ENCODE data around the gene BTN1A1.
"Not testable (repeated sequence)": the region's sequence is repeated elsewhere in the genome, so short reads cannot be mapped to it uniquely, and the experiment has no call there.

The BTN1A1 gene

GRCh38 chr6:26500102-26500501 lies at the start of gene BTN1A1:
Gene BTN1A1, plus strand, starts transcription at chr6:26500303. Its CDS starts 984 bp downstream, at chr6:26501287.
- no peak for DNase-seq (ENCODE audit: low spot score)

GRCh38 chr6:26452631-26453235 lies 47.4 kb upstream of the BTN1A1 start:
- no peak for DNase-seq (ENCODE audit: low spot score)

- no peak for DNase-seq (ENCODE audit: low spot score)
These were observed 45.5 kb upstream of the BTN1A1 start for GRCh38 chr6:26454631-26455030.

GRCh38 chr6:26455357-26455970 lies 44.6 kb upstream of the BTN1A1 start:
- DNase-seq (ENCODE audit: low spot score), result no peak

GRCh38 chr6:26457264-26457805 lies 42.8 kb upstream of the BTN1A1 start:
- no peak for DNase-seq (ENCODE audit: low spot score)

GRCh38 chr6:26457806-26458688 lies 42.1 kb upstream of the BTN1A1 start, which contains the start of gene BTN2A1:
Gene BTN2A1, plus strand, starts transcription at chr6:26457955. Its CDS starts 682 bp downstream, at chr6:26458637.
- peak; percentile 95 for DNase-seq (ENCODE audit: low spot score)

- no peak for DNase-seq (ENCODE audit: low spot score)
These were observed 40.9 kb upstream of the BTN1A1 start for GRCh38 chr6:26459023-26459810.

GRCh38 chr6:26461353-26461752 lies 38.8 kb upstream of the BTN1A1 start:
- DNase-seq (ENCODE audit: low spot score), result not testable (repeated sequence)

- DNase-seq (ENCODE audit: low spot score), result no peak
These were observed 36.1 kb upstream of the BTN1A1 start for GRCh38 chr6:26464014-26464413.

- no peak for DNase-seq (ENCODE audit: low spot score)
These were observed 35.5 kb upstream of the BTN1A1 start for GRCh38 chr6:26464416-26465131.

GRCh38 chr6:26465776-26466175 lies 34.3 kb upstream of the BTN1A1 start:
- DNase-seq (ENCODE audit: low spot score), result no peak

- DNase-seq (ENCODE audit: low spot score), result no peak
These were observed 31.3 kb upstream of the BTN1A1 start for GRCh38 chr6:26468829-26469228.

- no peak for DNase-seq (ENCODE audit: low spot score)
These were observed 29.5 kb upstream of the BTN1A1 start for GRCh38 chr6:26470643-26471042.

- no peak for DNase-seq (ENCODE audit: low spot score)
These were observed 28.1 kb upstream of the BTN1A1 start for GRCh38 chr6:26471970-26472369.

GRCh38 chr6:26472549-26473290 lies 27.4 kb upstream of the BTN1A1 start:
- DNase-seq (ENCODE audit: low spot score), result peak; percentile 9

- DNase-seq (ENCODE audit: low spot score), result no peak
These were observed 26.7 kb upstream of the BTN1A1 start for GRCh38 chr6:26473429-26473757.

GRCh38 chr6:26473758-26474438 lies 26.2 kb upstream of the BTN1A1 start:
- DNase-seq (ENCODE audit: low spot score), result peak; percentile 96

GRCh38 chr6:26474439-26474881 lies 25.6 kb upstream of the BTN1A1 start:
- DNase-seq (ENCODE audit: low spot score), result no peak

GRCh38 chr6:26475823-26476729 lies 24.0 kb upstream of the BTN1A1 start:
- no peak for DNase-seq (ENCODE audit: low spot score)

Data from NAMALWA (cell line).